GM21390 (cell line): ENCODE data around the gene NAT8L.

Experiments used
- ATAC-seq: cut with Tn5 transposase; IDR thresholded peaks from one replicate; pipeline ENCODE4 v1.9.1; 2021; ENCODE audit not compliant: unreplicated experiment

NAT8L gene

DNA sequence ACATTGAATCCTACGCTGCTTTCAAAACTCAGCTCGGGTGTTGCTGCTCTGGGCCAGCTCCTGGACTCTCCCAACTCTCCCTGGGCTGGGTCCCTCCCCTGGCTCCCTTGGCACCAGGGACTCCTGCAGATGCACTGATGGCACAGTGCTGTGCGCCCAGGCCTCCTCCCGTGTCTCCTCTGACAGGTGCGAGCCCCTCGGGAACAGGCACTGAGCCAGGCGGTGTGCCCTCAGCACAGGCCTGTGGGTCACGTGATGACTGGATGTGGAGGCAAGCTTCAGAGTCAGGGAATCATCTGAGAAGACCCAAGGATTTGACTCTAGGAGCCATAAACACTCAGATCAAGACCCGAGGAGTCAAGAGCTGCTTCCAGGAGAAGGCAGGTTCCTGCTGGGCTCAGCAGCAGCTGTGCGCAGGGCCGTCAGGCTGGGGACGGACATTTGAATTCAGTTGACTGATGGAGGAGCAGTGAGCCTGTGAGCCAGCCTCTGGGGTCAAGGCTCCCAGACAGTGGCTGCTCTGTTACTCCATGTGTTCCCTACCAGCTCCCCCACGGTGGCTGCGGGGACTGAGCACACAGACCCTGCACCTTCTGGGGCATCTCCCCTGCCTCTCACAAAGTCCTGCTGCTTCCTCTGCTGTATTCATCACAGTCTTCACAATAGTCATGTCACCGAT lies 33.0 kb downstream of the NAT8L start:
- ATAC-seq = no peak

DNA sequence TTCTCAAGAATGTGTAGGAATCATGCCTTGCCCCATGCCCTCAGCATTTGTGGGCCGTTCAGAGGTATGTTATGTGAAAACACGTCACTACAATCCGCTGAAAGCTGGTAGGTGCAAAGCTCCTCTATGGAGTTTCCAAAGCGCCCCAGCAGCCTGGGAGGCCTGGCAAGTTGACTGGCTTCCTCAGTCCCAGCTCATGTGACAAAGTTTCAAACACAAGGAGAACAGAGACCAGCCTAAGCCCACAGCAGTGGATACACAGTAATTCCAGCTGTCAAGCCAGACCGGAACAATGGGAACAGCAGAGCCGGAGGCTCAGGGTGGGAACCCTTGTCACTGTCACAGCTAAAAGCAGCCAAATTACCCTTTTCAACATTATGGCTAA lies 33.5 kb downstream of the NAT8L start:
- ATAC-seq = no peak

DNA sequence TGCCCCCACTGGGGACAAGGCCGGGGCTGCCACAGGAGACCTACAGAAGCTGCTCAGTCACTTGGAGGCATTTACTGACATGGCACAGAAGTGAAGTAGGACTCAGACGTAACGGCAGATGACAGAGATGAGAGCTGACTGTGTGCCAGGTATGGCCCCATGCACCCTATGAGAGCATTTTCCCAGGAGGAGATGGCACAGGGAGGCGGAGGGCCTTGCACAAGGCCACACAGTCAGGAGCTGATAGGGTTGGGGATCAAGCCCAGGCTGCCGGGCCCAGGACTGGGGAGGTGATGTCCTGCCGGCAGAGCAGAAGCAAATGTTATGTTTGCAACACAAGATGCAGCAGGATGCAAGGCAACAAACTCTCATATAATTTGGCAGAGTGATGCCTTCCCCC lies 34.1 kb downstream of the NAT8L start:
- ATAC-seq = no peak

DNA sequence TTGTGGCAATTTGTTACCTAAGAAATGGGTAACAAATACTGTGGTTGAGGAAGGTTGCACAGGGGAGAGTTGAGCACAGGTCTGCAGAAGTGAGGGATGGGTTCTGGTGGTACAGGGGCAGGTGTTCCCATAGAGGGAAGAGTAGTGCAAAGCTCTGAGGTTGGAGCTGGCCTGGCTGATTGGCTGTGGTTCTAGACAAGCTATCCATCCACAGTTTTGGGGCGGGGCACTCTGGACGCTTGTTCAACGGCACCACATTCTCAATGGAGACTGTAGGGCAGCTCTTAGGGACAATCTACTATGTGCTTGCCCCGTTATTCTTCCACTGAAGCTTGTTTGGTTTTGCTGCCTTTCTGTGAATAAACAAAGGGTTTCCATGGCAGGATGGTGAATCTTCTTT lies 35.4 kb downstream of the NAT8L start:
- no peak for ATAC-seq

DNA sequence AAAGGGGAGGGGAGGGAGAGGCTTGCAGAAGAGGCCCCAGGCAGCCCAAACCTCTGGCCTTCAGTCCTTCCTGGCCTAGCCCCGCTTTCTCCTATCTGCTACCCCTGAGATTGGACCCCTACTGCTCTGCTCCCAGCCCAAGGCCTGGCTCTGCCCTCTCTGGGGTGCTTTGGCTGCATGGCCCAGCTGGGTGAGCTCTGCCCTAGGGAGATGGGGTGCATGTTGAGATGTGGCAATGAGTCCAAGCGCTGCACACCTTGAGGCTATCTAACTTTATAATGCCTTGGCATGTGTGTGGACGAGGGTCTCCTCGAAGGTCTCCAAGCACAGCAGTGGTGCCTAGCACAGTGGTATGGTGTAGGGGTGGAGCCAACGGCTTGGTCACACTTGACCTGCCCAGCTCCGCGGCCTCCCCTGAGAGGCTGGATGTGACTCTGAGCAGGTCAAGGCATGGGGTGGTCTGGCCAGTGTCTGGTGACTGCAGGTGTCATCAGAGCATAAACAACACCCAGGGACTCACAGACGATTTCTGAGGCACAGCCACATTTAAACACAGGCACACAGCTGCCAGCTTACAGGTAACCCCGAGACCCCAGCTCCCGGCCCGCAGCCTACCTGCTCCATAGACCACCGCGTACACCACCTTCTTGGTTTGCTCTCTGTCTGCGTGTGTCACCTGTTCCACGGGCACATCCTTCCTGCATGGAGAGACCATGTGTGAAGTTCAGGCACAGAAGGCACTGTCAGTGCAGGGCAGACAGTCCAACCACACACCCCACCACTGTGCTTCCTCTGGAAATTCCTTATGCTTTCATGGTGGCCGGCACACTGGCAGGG lies 36.3 kb downstream of the NAT8L start:
- ATAC-seq = no peak

DNA sequence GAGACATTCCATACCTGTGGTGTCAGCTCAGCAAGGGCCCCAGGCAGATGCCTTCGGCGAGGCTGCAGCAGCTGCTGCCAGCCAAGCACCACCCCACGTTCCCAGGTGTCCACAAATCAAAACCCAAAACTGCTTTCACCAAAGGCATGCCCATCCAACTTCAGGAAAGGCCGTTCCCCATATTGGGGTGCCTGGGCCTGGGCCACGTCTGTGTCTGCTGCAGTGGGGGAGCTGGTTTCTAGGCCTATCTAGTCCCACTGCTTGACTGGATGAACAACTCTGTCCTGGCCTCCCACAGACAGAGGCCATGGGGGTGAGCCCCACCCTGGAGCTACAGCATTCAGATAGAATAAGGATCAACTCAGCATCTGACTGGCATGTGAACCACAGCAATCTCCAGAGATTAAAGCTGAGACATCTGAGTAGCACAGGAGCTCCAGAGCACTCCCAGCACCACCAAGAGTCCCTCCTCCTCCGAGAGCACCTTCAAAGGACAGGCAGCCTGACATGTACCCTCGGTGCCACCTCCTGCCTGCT lies 37.0 kb downstream of the NAT8L start:
- no peak for ATAC-seq

DNA sequence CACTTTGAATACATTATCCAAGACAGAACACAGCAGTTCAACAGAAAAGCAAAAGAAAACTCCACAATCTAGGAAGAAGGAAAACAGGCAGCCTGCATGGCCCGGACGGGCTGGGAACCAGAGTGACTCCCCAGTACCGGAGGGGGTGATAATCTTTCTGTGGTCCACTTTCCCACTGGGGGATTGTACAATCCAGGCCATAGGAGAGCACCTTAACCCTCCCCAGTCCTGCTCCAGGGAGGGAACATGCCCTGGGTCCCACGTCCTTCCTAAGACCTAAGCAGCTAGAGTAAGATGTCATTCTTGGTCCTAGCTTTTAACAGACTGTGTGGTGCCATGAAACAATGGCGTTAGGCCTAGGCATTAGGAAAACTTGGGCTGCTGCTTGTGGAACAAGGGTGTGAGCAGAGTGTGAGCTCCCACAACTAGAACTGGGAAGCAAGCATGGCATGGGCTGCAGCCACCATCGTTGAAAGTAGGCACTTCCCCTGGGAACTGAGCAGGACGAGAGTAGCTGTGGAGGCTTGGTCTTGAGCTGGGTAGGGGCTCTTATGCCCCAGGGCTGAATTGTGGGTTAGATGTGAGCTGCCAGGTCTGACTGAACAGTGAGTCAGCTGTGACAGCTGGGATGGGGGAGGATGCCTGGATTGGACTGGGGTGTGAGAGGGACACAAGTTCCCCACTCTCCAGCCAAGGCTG lies 42.4 kb downstream of the NAT8L start:
- no peak for ATAC-seq

DNA sequence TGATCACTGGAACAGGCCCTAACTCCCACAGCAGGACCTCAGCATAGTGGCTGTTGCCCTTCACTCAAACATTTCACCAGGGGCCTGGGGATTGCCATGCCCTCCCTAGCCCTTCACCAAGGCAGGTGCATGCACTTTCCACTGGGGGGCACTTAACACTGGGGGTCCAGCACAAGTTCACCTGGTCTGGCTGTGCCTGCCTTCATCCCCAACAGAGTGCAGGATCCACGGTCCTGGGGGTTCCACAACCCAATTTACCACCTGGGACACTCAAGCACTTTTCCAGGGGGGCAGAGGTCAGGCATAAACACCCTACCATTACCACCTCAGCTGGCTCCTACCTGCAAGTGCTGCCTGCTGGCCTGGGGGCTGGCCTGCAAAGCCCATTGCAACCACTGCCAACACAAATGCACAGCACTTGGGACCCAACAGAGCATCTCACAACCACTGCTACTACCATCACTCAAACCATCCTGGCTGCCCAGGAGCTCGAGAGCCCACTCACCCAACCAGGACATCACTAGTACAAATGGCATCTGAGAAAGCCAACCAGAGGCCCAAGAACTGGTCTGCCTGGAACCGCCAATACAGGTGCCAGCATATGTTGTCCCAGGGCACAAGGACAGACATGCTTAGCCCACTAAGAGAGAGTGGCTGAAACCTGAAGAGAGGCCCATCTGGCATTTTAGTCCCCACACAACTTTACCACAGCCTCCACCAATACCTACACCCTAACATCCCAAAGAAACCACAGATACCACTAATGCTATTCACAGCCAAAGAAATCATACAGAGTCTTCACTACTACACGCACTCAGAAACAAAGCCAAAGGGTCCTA lies 43.1 kb downstream of the NAT8L start:
- no peak for ATAC-seq

DNA sequence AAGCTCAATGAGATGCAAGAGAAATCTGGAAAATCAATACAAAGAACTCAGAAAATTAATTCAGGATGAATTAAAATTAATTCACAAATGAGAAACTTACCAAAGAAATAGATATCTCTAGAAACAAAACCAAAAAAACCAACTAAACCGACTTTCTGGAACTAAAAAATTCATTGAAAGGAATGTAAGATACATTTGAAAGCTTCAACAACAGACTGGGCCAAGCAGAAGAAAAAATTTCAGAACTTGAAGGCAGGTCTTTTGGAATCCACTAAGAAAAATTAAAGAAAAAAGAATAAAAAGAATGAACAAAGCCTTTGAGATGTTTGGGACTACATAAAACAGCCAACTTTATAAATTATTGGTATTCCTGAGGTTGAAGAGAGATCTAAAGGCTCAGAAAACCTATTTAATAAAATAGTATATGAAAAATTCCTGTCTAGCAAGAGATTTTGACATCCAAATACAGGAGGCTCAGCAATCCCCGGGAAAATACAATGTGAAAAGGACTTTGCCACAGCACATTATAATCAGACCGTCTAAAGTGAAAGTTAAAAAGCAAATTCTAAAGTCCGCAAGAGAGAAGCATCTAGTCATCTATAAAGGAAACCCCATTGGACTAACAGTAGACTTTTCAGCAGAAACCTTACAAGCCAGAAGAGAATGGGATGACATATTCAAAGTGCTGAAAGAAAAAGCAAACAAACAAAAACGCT lies 44.2 kb downstream of the NAT8L start:
- no peak for ATAC-seq

DNA sequence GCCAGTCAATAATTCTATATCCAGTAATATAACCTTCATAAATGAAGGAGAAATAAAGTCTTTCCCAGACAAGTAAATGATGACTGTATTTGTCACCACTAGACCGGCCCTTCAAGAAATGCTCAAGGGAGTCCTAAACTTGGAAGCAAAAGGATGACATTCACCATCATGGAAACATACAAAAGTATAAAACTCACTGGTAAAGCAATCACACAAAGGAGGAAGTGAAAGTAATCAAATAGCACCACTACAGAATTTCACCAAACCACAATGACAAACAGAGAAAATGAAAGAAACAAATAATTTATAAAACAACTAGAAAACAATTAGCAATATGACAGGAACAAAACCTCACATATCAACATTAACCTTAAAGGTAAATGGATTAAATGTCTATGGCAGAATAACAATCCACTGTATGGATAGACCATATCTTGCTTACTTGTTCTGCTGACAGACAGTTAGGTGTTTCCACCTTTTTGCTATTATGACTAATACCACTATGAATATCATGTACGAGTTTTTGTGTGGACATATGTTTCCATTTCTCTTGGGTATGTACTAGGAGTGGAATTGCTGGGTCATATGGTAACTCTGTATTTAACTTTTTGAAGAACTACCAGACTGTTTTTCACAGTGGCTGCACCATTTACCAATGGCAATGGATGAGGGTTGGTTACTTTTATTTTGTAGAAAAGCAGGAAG lies 44.9 kb downstream of the NAT8L start:
- no peak for ATAC-seq

DNA sequence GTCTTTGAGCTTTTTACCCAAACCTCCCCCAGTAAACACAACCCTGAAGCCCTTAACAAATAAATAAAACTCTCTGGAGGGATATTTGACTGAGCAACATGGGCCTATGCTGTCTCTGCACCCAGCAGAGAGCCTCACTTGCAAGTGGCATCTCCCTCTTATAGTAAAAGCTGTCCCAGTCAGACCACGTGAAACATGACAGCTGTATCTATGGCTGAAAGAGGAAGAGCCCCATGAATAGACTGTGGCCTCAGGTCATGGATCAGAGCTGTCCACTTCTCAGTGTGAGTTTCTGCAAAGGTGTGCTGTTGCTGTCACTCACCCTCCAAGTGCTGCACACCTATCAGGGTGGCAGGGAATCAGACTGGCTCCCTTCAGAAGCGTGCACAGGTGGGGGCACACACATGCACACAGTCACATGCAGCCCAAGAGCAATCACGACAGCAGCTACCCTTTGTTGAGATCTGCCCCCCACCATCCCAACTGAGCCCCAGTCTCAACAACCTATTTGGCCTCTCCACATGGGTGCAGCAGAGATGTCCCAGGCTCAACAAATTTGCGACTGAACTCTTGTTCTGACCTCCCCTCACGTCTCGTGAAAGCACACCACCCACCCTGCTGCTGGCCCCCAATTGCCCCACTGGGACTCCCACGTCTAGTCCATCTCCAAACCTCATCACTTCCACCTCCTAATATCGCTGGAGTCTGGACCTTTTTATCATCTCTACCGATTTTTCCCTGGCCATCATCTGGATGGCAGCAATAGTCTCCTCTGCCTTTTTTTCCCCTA lies 45.6 kb downstream of the NAT8L start:
- no peak for ATAC-seq

DNA sequence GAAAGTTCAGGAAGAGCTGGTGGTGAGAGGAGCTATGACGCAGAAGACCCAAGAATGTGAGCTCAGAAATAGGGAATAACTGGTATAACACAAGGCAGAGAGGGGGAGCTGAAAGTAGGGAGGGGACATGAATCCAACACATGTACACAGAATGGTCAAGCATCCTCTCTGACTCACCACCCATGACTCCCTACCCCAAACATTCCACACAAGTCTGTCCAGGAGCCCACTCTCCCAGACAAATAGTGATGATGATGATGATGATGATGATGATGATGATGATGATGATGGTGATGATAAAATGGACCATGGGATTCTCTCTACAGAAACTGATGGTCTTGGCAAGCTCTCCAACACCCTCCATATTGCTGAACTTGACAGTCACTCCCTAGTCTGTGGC lies 46.4 kb downstream of the NAT8L start:
- no peak for ATAC-seq

DNA sequence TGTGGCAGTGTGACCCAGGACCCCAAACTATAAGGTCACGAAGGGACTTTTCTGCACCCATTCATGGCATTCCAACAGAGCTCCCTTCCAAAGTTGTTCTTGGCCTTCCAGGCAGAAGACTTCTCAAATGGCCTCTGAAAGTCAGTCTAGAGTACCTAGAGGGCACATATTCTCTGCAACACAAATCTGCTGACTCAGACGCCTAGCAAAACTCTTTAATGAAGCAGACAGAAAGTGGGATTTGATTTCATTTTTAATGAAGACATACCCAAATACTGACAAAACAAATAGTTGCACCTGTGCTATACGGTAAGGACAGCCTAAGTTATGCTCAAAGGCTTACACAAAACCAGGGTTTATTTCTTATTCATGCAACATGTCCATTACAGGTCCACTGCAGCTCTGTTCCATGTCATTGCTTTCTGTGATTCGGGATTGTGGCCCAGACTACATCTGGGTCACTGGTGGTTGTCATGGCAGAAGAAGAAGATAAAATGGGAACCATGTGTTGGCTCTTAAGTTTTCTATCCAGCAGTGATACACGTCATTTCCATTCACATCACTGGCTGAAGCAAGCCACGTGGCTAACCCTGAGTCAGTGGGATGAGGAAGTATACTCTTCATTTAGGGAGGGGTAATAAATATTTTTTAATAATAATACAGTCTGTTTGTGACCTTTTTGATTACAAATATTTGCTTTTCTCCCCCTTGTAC lies 57.7 kb downstream of the NAT8L start:
- no peak for ATAC-seq
